Hematopoietic multipotent progenitor cell treated with erythropoietin and hydrocortisone succinate and interleukin-3 and kit ligand, for 15 days (in vitro differentiated cells): ENCODE data around the gene AIRE.
A peak's percentile ranks its signal among the peaks of the same experiment; 100 is the strongest.

Source experiments
- DNase-seq: peaks from one replicate; pipeline ENCODE4 v3.0.0-alpha.2; 2015; ENCODE audit warnings: low spot score

AIRE gene

GRCh38 chr21:44325386-44326271 lies 40.0 kb downstream of the AIRE start:
- DNase-seq: no peak

- DNase-seq: no peak
Measured at GRCh38 chr21:44326272-44326647, 40.6 kb downstream of the AIRE start.

GRCh38 chr21:44326716-44327602 lies 41.3 kb downstream of the AIRE start:
- DNase-seq: no peak

- no peak for DNase-seq
Measured at GRCh38 chr21:44327603-44327974, 41.9 kb downstream of the AIRE start.

GRCh38 chr21:44328242-44328895 lies 42.7 kb downstream of the AIRE start:
- no peak for DNase-seq

GRCh38 chr21:44329086-44329889 lies 43.6 kb downstream of the AIRE start:
- DNase-seq: no peak

GRCh38 chr21:44329971-44330681 lies 44.5 kb downstream of the AIRE start:
- no peak for DNase-seq

- DNase-seq: no peak
Measured at GRCh38 chr21:44330698-44331097, 45.0 kb downstream of the AIRE start.

GRCh38 chr21:44331209-44331608 lies 45.5 kb downstream of the AIRE start:
- no peak for DNase-seq

GRCh38 chr21:44331650-44332307 lies 46.1 kb downstream of the AIRE start:
- DNase-seq: no peak

- DNase-seq: no peak
Measured at GRCh38 chr21:44332383-44332782, 46.7 kb downstream of the AIRE start.

GRCh38 chr21:44332965-44333364 lies 47.3 kb downstream of the AIRE start:
- no peak for DNase-seq

- DNase-seq: no peak
Measured at GRCh38 chr21:44333509-44334328, 48.0 kb downstream of the AIRE start.

- no peak for DNase-seq
Measured at GRCh38 chr21:44334329-44335030, 48.8 kb downstream of the AIRE start.

- no peak for DNase-seq
Measured at GRCh38 chr21:44335266-44336059, 49.8 kb downstream of the AIRE start.

- no peak for DNase-seq
Measured at GRCh38 chr21:44337449-44337848, 51.8 kb downstream of the AIRE start.

- DNase-seq: peak; percentile 39
Measured at GRCh38 chr21:44337941-44338895, 52.5 kb downstream of the AIRE start.
